Kidney (tissue), 14 donors: ENCODE results near the gene LPAR2. TPM values are rescaled to one million over a fixed set of nuclear protein-coding genes. Genes with fewer than 3 reads are reported as not detected.

ENCODE experiments used
- DNase-seq, 5 donors: peaks; one replicate each; pipeline ENCODE4 v3.0.0-alpha.2; 2013 to 2020
- FAIRE-seq: peaks from 2 replicates; lab custom pipeline; 2012; peaks lifted over from hg19 to GRCh38; lab: Jason Lieb, UNC
- H3K27ac ChIP-seq, 2 donors: one replicate each; pipeline ENCODE4 v1.7.0; 2013; ENCODE audit warnings: low read depth in 2 of 2, low read length in 2 of 2, inconsistent platforms in 1 of 2
- H3K27me3 ChIP-seq: one replicate; pipeline ENCODE4 v1.7.1; 2013; ENCODE audit warnings: low read length, inconsistent platforms; ENCODE audit not compliant: control insufficient read depth, insufficient read depth
- H3K36me3 ChIP-seq, 3 donors: one replicate each; pipeline versions ENCODE4 v1.7.0 to v1.7.1; 2013; ENCODE audit warnings: low read length in 3 of 3, control low read depth in 1 of 3, inconsistent platforms in 1 of 3; ENCODE audit not compliant: insufficient read depth in 3 of 3, control insufficient read depth in 2 of 3
- H3K4me1 ChIP-seq, 3 donors: one replicate each; pipeline versions ENCODE4 v1.7.0 to v1.7.1; 2013; ENCODE audit warnings: low read length in 3 of 3, inconsistent platforms in 1 of 3, low read depth in 1 of 3; ENCODE audit not compliant: control insufficient read depth in 2 of 3, insufficient read depth in 2 of 3
- H3K4me3 ChIP-seq, 3 donors: one replicate each; pipeline versions ENCODE4 v1.7.0 to v1.8.1; 2013; ENCODE audit warnings: low read length in 3 of 3, control low read depth in 1 of 3, inconsistent platforms in 1 of 3
- H3K9ac ChIP-seq, 3 donors: one replicate each; pipeline versions ENCODE4 v1.7.0 to v1.7.1; 2013; ENCODE audit warnings: low read length in 3 of 3, control low read depth in 1 of 3, inconsistent platforms in 1 of 3
- H3K9me3 ChIP-seq, 3 donors: one replicate each; pipeline versions ENCODE4 v1.7.0 to v1.7.1; 2013; ENCODE audit warnings: low read length in 3 of 3, control low read depth in 1 of 3, inconsistent platforms in 1 of 3; ENCODE audit not compliant: control insufficient read depth in 2 of 3, insufficient read depth in 1 of 3
- intact Hi-C: fragments of 100-400 bp; cut with DNase I; formaldehyde crosslinking; loops from one replicate; pipeline ENCODE4 v1.11.1; 2022
- polyA plus RNA-seq: library from polyadenylated mRNA; stranded (reverse); fragments of 350-450 nt; fragmentation: Illumina TruSeq; extraction: RNeasy Lipid Tissue Mini Kit (QIAGEN cat#74804); gene quantifications from one replicate; pipeline ENCODE4 v1.2.3, GENCODE V29; 2014; ENCODE audit warnings: low read depth, low replicate concordance; ENCODE audit not compliant: insufficient read depth
- total RNA-seq: library from RNA; stranded (reverse); fragmentation: NEBNext Ultra II Directional; extraction: Animal tissue kit (Norgen Biotek cat#: 25700); gene quantifications from one replicate; pipeline ENCODE4 v1.2.1, GENCODE V29; 2021
- TF ChIP-seq, protein P1 (sequence below): IDR thresholded peaks from 3 replicates; pipeline ENCODE4 v1.5.1; 2012; ENCODE audit warnings: mild to moderate bottlenecking, moderate library complexity, borderline replicate concordance; ENCODE audit not compliant: insufficient read depth; ENCODE audit errors: extremely low read depth
- donor health status: control.
- donor health status: control.
- donor health status: control.
- donor health status: control.
- donor health status: control.
- donor health status: DM: yes; HTN: yes; CAD: no.
- donor health status: Normal renal cell carcinoma (clear cell type).

Gene LPAR2
- total and polyA plus RNA-seq, 2 donors from 2014 or later = 5.6 to 10.4 TPM

DNA sequence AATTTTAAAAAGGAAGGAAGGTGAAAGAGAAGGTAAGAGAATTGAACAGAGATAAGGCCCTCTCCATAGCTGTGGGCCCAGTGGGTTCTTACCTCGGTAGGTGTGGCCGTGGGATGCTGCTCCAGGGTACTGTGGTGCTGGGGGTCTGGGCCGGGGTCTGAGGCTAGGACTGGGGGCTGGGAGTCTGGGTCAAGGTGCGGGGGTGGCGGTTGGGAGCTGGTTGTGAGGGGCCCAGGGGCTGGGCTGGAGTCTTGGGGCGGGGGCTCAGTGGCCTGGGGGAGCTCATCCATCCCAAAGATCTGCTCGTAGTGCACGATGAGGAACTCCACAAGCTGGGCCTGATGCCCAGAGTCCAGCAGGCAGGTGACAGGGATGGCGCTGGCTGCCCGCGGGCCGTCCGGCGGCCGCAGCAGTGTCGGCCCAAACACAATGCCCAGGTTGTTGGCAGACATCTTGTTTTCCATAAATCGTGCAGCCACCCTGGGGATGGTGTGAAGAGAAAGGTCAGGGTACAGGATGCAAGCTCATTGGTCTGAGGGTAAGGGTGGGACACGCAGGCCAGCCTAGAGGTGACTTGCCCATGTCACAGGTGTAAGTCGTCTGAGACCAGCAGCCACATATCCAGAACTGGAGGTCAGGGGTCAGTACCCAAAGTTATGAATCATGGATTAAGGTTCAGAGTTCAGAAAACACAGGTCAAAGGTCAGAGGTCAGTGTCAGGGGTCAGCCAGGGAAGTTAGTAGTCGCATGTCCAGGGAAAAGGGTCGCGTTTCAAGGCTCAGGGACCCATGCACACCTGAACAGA is 5.9 kb upstream of the LPAR2 start:
- H3K9me3 ChIP-seq = no peaks in the 10 kb centered on the region
- H3K36me3 ChIP-seq = no peaks in the 10 kb centered on the region
- intact Hi-C loops = no loop called here
- no peak overlapping the region for H3K27ac ChIP-seq
- no peaks in the 10 kb centered on the region for H3K4me1 ChIP-seq
- H3K27me3 ChIP-seq = no peaks in the 10 kb centered on the region
- TF ChIP-seq, protein P1, sequence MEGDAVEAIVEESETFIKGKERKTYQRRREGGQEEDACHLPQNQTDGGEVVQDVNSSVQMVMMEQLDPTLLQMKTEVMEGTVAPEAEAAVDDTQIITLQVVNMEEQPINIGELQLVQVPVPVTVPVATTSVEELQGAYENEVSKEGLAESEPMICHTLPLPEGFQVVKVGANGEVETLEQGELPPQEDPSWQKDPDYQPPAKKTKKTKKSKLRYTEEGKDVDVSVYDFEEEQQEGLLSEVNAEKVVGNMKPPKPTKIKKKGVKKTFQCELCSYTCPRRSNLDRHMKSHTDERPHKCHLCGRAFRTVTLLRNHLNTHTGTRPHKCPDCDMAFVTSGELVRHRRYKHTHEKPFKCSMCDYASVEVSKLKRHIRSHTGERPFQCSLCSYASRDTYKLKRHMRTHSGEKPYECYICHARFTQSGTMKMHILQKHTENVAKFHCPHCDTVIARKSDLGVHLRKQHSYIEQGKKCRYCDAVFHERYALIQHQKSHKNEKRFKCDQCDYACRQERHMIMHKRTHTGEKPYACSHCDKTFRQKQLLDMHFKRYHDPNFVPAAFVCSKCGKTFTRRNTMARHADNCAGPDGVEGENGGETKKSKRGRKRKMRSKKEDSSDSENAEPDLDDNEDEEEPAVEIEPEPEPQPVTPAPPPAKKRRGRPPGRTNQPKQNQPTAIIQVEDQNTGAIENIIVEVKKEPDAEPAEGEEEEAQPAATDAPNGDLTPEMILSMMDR = no peak
- DNase-seq (peak in 1 of 5 donors; percentile 70), FAIRE-seq (no peak)
- no peak overlapping the region for H3K4me3 ChIP-seq
- no peak overlapping the region for H3K9ac ChIP-seq

DNA sequence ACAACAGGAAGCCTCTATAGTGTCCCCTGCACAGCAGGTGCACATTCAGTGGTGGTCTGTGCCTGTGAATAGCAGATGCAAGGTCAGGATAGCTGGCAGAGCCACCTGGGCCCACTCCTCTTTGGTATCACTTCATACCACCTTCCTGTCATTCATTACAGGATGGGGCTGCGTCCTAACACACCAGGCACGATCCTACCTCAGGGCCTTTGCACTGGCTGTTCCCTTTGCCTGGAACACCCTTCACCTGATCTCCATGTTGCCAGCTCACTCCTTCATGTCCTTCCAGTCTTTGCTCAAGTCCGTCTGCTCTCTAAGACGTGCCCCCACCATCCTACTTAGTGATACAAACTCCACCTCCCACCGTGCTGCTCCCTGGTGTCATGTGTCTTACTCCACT is 4.6 kb upstream of the LPAR2 start:
- no peak overlapping the region for H3K4me3 ChIP-seq
- TF ChIP-seq, protein P1 = no peak
- H3K27me3 ChIP-seq = no peaks in the 10 kb centered on the region
- intact Hi-C loops = no loop called here
- no peak for FAIRE-seq
- H3K9me3 ChIP-seq = no peaks in the 10 kb centered on the region
- no peak overlapping the region for H3K27ac ChIP-seq
- no peak for DNase-seq
- H3K36me3 ChIP-seq = no peaks in the 10 kb centered on the region
- H3K4me1 ChIP-seq = no peaks in the 10 kb centered on the region
- no peak overlapping the region for H3K9ac ChIP-seq

DNA sequence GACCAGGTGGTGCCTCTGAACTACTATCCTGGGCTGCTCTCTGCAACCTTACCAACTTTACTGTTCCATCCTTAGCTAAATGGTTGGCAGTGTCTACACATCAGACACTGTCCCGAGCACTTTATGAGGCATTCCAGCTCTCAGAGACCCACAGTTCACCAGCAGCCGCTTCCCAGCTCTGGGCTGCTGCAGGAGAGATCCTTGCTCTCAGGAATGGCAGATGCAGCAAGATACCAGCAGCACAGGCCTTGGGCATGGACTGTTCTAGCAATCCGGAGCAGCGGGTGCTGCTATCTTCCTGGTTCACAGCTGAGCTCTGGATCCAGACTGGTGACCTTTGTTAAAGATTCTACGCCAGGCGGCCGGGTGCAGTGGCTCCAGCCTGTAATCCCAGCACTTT is 3.3 kb upstream of the LPAR2 start:
- TF ChIP-seq, protein P1 = no peak
- intact Hi-C loops = no loop called here
- FAIRE-seq = no peak

DNA sequence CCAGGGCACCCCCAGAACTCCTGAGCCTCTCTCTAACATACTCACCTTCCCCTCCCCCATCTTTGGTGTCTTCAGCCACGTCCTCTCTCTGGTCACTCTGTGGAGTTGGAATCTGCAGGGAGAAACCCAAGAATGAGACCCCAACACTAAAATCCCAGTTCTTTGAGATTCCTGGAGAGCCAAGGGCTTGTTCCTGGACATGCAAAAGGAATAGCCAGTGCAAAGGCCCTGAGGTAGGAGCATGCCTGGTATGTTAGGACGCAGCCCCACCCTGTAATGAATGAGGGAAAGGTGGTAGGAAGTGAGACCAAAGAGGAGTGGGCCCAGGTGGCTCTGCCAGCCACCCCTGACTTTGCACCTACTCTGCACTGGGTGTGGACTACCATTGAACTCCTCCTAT is 2.4 kb upstream of the LPAR2 start:
- H3K9me3 ChIP-seq = no peaks in the 10 kb centered on the region
- TF ChIP-seq, protein P1 = no peak
- H3K9ac ChIP-seq = no peak overlapping the region
- DNase-seq (no peak), FAIRE-seq (no peak)
- intact Hi-C loops = no loop called here
- H3K4me1 ChIP-seq = peaks cover 0 to 3% (median 0%) of the 10 kb centered on the region in 3 donors
- no peaks in the 10 kb centered on the region for H3K27me3 ChIP-seq
- no peaks in the 10 kb centered on the region for H3K36me3 ChIP-seq
- H3K27ac ChIP-seq = no peak overlapping the region
- H3K4me3 ChIP-seq = no peak overlapping the region

More for the DNA sequence above, 3.3 kb upstream of the LPAR2 start:
- Histone ChIP-seq H3K4me1 (peaks cover 0 to 3% (median 0%) of the 10 kb centered on the region in 3 donors), H3K9me3 (no peaks in the 10 kb centered on the region), H3K36me3 (no peaks in the 10 kb centered on the region), H3K27ac (no peak overlapping the region), H3K4me3 (no peak overlapping the region), H3K9ac (no peak overlapping the region), H3K27me3 (no peaks in the 10 kb centered on the region)
- no peak for DNase-seq
